ENCODE measurements around the gene SCNN1B.

Gene SCNN1B

GRCh38 chr16:23316634-23317265 lies 14.6 kb downstream of the SCNN1B start:
- H3K27me3 ChIP-seq (ENCODE audit: low read length) = no peaks in the 10 kb centered on the region
- no peak for TF ChIP-seq EZH2phosphoT487 (conservative IDR thresholded peaks at IDR 0.05; ENCODE audit: low read length)
- TF ChIP-seq, protein P1, sequence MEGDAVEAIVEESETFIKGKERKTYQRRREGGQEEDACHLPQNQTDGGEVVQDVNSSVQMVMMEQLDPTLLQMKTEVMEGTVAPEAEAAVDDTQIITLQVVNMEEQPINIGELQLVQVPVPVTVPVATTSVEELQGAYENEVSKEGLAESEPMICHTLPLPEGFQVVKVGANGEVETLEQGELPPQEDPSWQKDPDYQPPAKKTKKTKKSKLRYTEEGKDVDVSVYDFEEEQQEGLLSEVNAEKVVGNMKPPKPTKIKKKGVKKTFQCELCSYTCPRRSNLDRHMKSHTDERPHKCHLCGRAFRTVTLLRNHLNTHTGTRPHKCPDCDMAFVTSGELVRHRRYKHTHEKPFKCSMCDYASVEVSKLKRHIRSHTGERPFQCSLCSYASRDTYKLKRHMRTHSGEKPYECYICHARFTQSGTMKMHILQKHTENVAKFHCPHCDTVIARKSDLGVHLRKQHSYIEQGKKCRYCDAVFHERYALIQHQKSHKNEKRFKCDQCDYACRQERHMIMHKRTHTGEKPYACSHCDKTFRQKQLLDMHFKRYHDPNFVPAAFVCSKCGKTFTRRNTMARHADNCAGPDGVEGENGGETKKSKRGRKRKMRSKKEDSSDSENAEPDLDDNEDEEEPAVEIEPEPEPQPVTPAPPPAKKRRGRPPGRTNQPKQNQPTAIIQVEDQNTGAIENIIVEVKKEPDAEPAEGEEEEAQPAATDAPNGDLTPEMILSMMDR (IDR thresholded peaks at IDR 0.05; ENCODE audit: insufficient read depth, low read length, poor library complexity, severe bottlenecking) = no peak
- no peak overlapping the region for H3K27ac ChIP-seq (ENCODE audit: low read depth, low read length)
- H3K79me2 ChIP-seq (ENCODE audit: insufficient read depth, low read length) = no peaks in the 10 kb centered on the region
- H3F3A ChIP-seq (ENCODE audit: insufficient read depth) = no peaks in the 10 kb centered on the region
- H2AFZ ChIP-seq (ENCODE audit: low read depth, low read length, severe bottlenecking) = no peak overlapping the region
- H3K9me2 ChIP-seq (replicated peaks; ENCODE audit: insufficient read depth, low read length) = no peaks in the 10 kb centered on the region
- H3K4me3 ChIP-seq (ENCODE audit: insufficient read depth, low read length, poor library complexity, severe bottlenecking) = no peak overlapping the region
- no peaks in the 10 kb centered on the region for H3K36me3 ChIP-seq (ENCODE audit: low read length)
- no peak overlapping the region for H3K9ac ChIP-seq (ENCODE audit: low read length)
- no peak overlapping the region for H3K4me2 ChIP-seq (ENCODE audit: low read depth, low read length, poor library complexity, severe bottlenecking)
- H3K9me3 ChIP-seq (ENCODE audit: insufficient read depth, low read length) = no peaks in the 10 kb centered on the region
- no peaks in the 10 kb centered on the region for H4K20me1 ChIP-seq (ENCODE audit: low read depth, low read length)

- no peaks in the 10 kb centered on the region for H4K20me1 ChIP-seq (ENCODE audit: low read depth, low read length)
- H3K27me3 ChIP-seq (ENCODE audit: low read length) = no peaks in the 10 kb centered on the region
- H3K9me2 ChIP-seq (replicated peaks; ENCODE audit: insufficient read depth, low read length) = no peaks in the 10 kb centered on the region
- H3K36me3 ChIP-seq (ENCODE audit: low read length) = no peaks in the 10 kb centered on the region
- no peak overlapping the region for H3K9ac ChIP-seq (ENCODE audit: low read length)
- no peak overlapping the region for H3K27ac ChIP-seq (ENCODE audit: low read depth, low read length)
- H3K9me3 ChIP-seq (ENCODE audit: insufficient read depth, low read length) = no peaks in the 10 kb centered on the region
- TF ChIP-seq EZH2phosphoT487 (conservative IDR thresholded peaks at IDR 0.05; ENCODE audit: low read length) = no peak
- TF ChIP-seq, protein P1 (IDR thresholded peaks at IDR 0.05; ENCODE audit: insufficient read depth, low read length, poor library complexity, severe bottlenecking) = no peak
- H3K4me3 ChIP-seq (ENCODE audit: insufficient read depth, low read length, poor library complexity, severe bottlenecking) = no peak overlapping the region
- no peak overlapping the region for H3K4me2 ChIP-seq (ENCODE audit: low read depth, low read length, poor library complexity, severe bottlenecking)
- no peak overlapping the region for H2AFZ ChIP-seq (ENCODE audit: low read depth, low read length, severe bottlenecking)
- H3F3A ChIP-seq (ENCODE audit: insufficient read depth) = no peaks in the 10 kb centered on the region
- no peaks in the 10 kb centered on the region for H3K79me2 ChIP-seq (ENCODE audit: insufficient read depth, low read length)
Observed at GRCh38 chr16:23317266-23317661, 15.2 kb downstream of the SCNN1B start.

GRCh38 chr16:23317751-23318150 lies 15.6 kb downstream of the SCNN1B start:
- H4K20me1 ChIP-seq (ENCODE audit: low read depth, low read length) = no peaks in the 10 kb centered on the region
- H3K4me2 ChIP-seq (ENCODE audit: low read depth, low read length, poor library complexity, severe bottlenecking) = no peak overlapping the region
- H3K36me3 ChIP-seq (ENCODE audit: low read length) = no peaks in the 10 kb centered on the region
- no peaks in the 10 kb centered on the region for H3K9me2 ChIP-seq (replicated peaks; ENCODE audit: insufficient read depth, low read length)
- H2AFZ ChIP-seq (ENCODE audit: low read depth, low read length, severe bottlenecking) = no peak overlapping the region
- no peak overlapping the region for H3K27ac ChIP-seq (ENCODE audit: low read depth, low read length)
- H3K79me2 ChIP-seq (ENCODE audit: insufficient read depth, low read length) = no peaks in the 10 kb centered on the region
- no peaks in the 10 kb centered on the region for H3F3A ChIP-seq (ENCODE audit: insufficient read depth)
- H3K9me3 ChIP-seq (ENCODE audit: insufficient read depth, low read length) = no peaks in the 10 kb centered on the region
- TF ChIP-seq, protein P1 (IDR thresholded peaks at IDR 0.05; ENCODE audit: insufficient read depth, low read length, poor library complexity, severe bottlenecking) = no peak
- no peak for TF ChIP-seq EZH2phosphoT487 (conservative IDR thresholded peaks at IDR 0.05; ENCODE audit: low read length)
- no peak overlapping the region for H3K4me3 ChIP-seq (ENCODE audit: insufficient read depth, low read length, poor library complexity, severe bottlenecking)
- H3K27me3 ChIP-seq (ENCODE audit: low read length) = no peaks in the 10 kb centered on the region
- no peak overlapping the region for H3K9ac ChIP-seq (ENCODE audit: low read length)
